K562 (cell line): ENCODE measurements around the gene RAB40B. TPM values are rescaled to one million over a fixed set of nuclear protein-coding genes. Genes with fewer than 3 reads are reported as not detected.

Experiments used
- HNRNPL ChIP-seq: fragments of 200-400 bp; formaldehyde crosslinking; IDR thresholded peaks from 2 replicates; pipeline ENCODE4 v1.6.1; 2017; ENCODE audit warnings: low read depth, mild to moderate bottlenecking, low read length
- MED1 ChIP-seq: sonication (generic); formaldehyde crosslinking; IDR thresholded peaks from 2 replicates; pipeline ENCODE4 v1.8.1; 2023; ENCODE audit warnings: missing genetic modification reagents, borderline replicate concordance
- MEF2A ChIP-seq: IDR thresholded peaks from 2 replicates; pipeline ENCODE4 v1.6.1; 2011; ENCODE audit warnings: low read depth, mild to moderate bottlenecking, low read length, moderate library complexity; ENCODE audit not compliant: control insufficient read depth
- NR2C1 ChIP-seq, 2 experiments: fragments of 450-650 bp; IDR thresholded peaks; 2 replicates each; pipeline ENCODE4 v1.6.1; 2017; ENCODE audit warnings: mild to moderate bottlenecking in 2 of 2, antibody characterized with exemption in 1 of 2, inconsistent platforms in 1 of 2, missing compliant biosample characterization in 1 of 2, missing genetic modification characterization in 1 of 2
- NR3C1 ChIP-seq: sonication (generic); formaldehyde crosslinking; IDR thresholded peaks from 2 replicates; pipeline ENCODE4 v1.8.1; 2022; ENCODE audit warnings: missing genetic modification reagents
- TRIM24 ChIP-seq, 2 experiments: fragments of 450-650 bp; IDR thresholded peaks; 2 replicates each; pipeline ENCODE4 v1.6.1; 2016
- ZNF384 ChIP-seq: IDR thresholded peaks from 2 replicates; pipeline ENCODE4 v1.6.1; 2012; ENCODE audit warnings: low read depth, low read length, improper control_type of control experiment
- ZNF609 ChIP-seq: sonication (generic); formaldehyde crosslinking; IDR thresholded peaks from 2 replicates; pipeline ENCODE4 v1.8.1; 2023; ENCODE audit warnings: missing genetic modification reagents, mild to moderate bottlenecking, borderline replicate concordance
- ZNF696 ChIP-seq: fragments of 250-450 bp; sonication (Bioruptor Pico); conservative IDR thresholded peaks from 2 replicates; pipeline ENCODE4 v1.4.0; 2020; ENCODE audit warnings: mild to moderate bottlenecking, moderate library complexity
- ZNF830 ChIP-seq: fragments of 250-450 bp; sonication (Bioruptor Pico); IDR thresholded peaks from 2 replicates; pipeline ENCODE4 v1.5.0; 2021; ENCODE audit warnings: mild to moderate bottlenecking
- polyA plus RNA-seq, 8 experiments: library from polyadenylated mRNA; depleted of rRNA in 4 of 8; stranded (reverse) in 5 of 8; unstranded in 3 of 8; fragments of >200 nt; fragmentation: Nextera tagmentation in 2 of 8; fragmentation: Illumina TruSeq in 1 of 8; extraction: Ambion mirVana in 2 of 8; extraction: Trizol in 1 of 8; gene quantifications; 2 replicates each; pipeline versions ENCODE4 v1.2.1 to v1.2.3, GENCODE V29; 2011 to 2014; ENCODE audit warnings: inconsistent platforms in 1 of 8, missing spikeins in 1 of 8
- total RNA-seq, 7 experiments: library from RNA; depleted of rRNA in 6 of 7; stranded (reverse); fragments of >200 nt in 6 of 7; fragmentation: Illumina TruSeq in 2 of 7; extraction: Trizol in 2 of 7; gene quantifications; 2 replicates each; pipeline versions ENCODE4 v1.2.1 to v1.2.3, GENCODE V29; 2011 to 2021; ENCODE audit warnings: low replicate concordance in 1 of 7

Gene RAB40B
- total and polyA plus RNA-seq, 9 of the 15 experiments (the other 6 are each of a cell fraction or from before 2014, with no cell fraction given): 0.13 to 4.6 (median 1.4) TPM

DNA sequence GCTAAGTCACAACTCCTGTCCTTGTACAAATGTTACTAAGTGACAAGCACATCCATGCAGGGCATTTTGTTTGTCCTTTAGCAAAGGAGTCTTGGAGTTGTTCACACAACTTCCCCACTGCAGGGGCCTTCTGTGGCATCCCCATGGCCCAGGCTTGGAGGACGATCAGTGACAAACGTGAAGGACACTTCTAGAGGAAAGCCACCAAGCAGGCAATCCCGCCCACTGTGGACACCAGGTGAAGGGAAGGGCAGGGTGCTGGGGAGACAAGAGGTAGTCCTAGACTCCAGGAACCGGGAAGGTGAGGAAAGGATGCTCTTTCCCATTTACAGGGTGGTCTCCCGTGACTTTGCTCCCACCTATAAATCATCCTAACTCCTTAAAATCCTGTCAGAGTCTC is 54.4 kb downstream of the RAB40B start (continued):
- no peak for TF ChIP-seq ZNF609 (CRISPR knock-in tag)
- TF ChIP-seq TRIM24 (IDR thresholded peaks at IDR 0.05): no peak
- no peak for TF ChIP-seq HNRNPL
- no peak for TF ChIP-seq ZNF696 (CRISPR knock-in tag)
- no peak for TF ChIP-seq NR2C1 (IDR thresholded peaks at IDR 0.05)
- no peak for TF ChIP-seq NR2C1 (tag; IDR thresholded peaks at IDR 0.05)
- no peak for TF ChIP-seq MED1 (CRISPR knock-in tag)
- TF ChIP-seq ZNF384: no peak
- no peak for TF ChIP-seq MEF2A
- no peak for TF ChIP-seq NR3C1 (CRISPR knock-in tag)
- no peak for TF ChIP-seq ZNF830
